K562 (cell line): ENCODE data around the gene TMEM129. TPM values are rescaled to one million over a fixed set of nuclear protein-coding genes. Genes with fewer than 3 reads are reported as not detected.

ENCODE experiments used
- CCNT2 ChIP-seq: IDR thresholded peaks from 2 replicates; pipeline ENCODE4 v1.6.1; 2011; ENCODE audit warnings: borderline replicate concordance, low read depth, mild to moderate bottlenecking, moderate library complexity, mixed read lengths, low read length; ENCODE audit not compliant: insufficient read length; ENCODE audit errors: extremely low read depth
- NCOA2 ChIP-seq, 2 experiments: fragments of 450-650 bp; IDR thresholded peaks; 2 replicates each; pipeline ENCODE4 v1.6.1; 2018; ENCODE audit warnings: mild to moderate bottlenecking in 2 of 2, moderate library complexity in 1 of 2; ENCODE audit not compliant: partially characterized antibody in 2 of 2
- PHB2 ChIP-seq: fragments of 450-650 bp; IDR thresholded peaks from 2 replicates; pipeline ENCODE4 v1.6.1; 2017; ENCODE audit warnings: low read depth
- TAF9B ChIP-seq: fragments of 450-650 bp; IDR thresholded peaks from 2 replicates; pipeline ENCODE4 v1.6.1; 2018; ENCODE audit warnings: mild to moderate bottlenecking; ENCODE audit not compliant: partially characterized antibody
- ZBTB7A ChIP-seq: IDR thresholded peaks from 2 replicates; pipeline ENCODE4 v1.6.1; 2011; ENCODE audit warnings: low read depth, mild to moderate bottlenecking, low read length, moderate library complexity, borderline replicate concordance; ENCODE audit not compliant: control insufficient read depth
- ZC3H4 ChIP-seq: sonication (generic); formaldehyde crosslinking; IDR thresholded peaks from 2 replicates; pipeline ENCODE4 v1.9.0; 2021; ENCODE audit warnings: missing genetic modification reagents, borderline replicate concordance
- ZNF785 ChIP-seq: fragments of 250-450 bp; sonication (Bioruptor Pico); IDR thresholded peaks from 2 replicates; pipeline ENCODE4 v1.4.0; 2020; ENCODE audit warnings: mild to moderate bottlenecking
- polyA plus RNA-seq, 8 experiments: library from polyadenylated mRNA; depleted of rRNA in 4 of 8; stranded (reverse) in 5 of 8; unstranded in 3 of 8; fragments of >200 nt; fragmentation: Nextera tagmentation in 2 of 8; fragmentation: Illumina TruSeq in 1 of 8; extraction: Ambion mirVana in 2 of 8; extraction: Trizol in 1 of 8; gene quantifications; 2 replicates each; pipeline versions ENCODE4 v1.2.1 to v1.2.3, GENCODE V29; 2011 to 2014; ENCODE audit warnings: inconsistent platforms in 1 of 8, missing spikeins in 1 of 8
- total RNA-seq, 7 experiments: library from RNA; depleted of rRNA in 6 of 7; stranded (reverse); fragments of >200 nt in 6 of 7; fragmentation: Illumina TruSeq in 2 of 7; extraction: Trizol in 2 of 7; gene quantifications; 2 replicates each; pipeline versions ENCODE4 v1.2.1 to v1.2.3, GENCODE V29; 2011 to 2021; ENCODE audit warnings: low replicate concordance in 1 of 7
- TF ChIP-seq, protein P1 (sequence below): sonication (generic); formaldehyde crosslinking; IDR thresholded peaks from 2 replicates; pipeline ENCODE4 v1.8.0; 2023; ENCODE audit warnings: mild to moderate bottlenecking, missing genetic modification reagents
- TF ChIP-seq, protein P2 (sequence below), 2 experiments: fragments of 450-650 bp in 1 of 2; sonication (generic) in 1 of 2; formaldehyde crosslinking in 1 of 2; IDR thresholded peaks; 2 replicates each; pipeline versions ENCODE4 v1.7.1 to v1.9.0; 2016 to 2022; ENCODE audit warnings: inconsistent platforms in 1 of 2, mild to moderate bottlenecking in 1 of 2, missing genetic modification reagents in 1 of 2
- TF ChIP-seq, protein P3 (sequence below): fragments of 450-650 bp; IDR thresholded peaks from 2 replicates; pipeline ENCODE4 v1.6.1; 2017; ENCODE audit warnings: antibody characterized with exemption

The TMEM129 gene
- total and polyA plus RNA-seq, 9 of the 15 experiments (the other 6 are each of a cell fraction or from before 2014, with no cell fraction given), result 0.34 to 47.2 (median 18.8) TPM

DNA sequence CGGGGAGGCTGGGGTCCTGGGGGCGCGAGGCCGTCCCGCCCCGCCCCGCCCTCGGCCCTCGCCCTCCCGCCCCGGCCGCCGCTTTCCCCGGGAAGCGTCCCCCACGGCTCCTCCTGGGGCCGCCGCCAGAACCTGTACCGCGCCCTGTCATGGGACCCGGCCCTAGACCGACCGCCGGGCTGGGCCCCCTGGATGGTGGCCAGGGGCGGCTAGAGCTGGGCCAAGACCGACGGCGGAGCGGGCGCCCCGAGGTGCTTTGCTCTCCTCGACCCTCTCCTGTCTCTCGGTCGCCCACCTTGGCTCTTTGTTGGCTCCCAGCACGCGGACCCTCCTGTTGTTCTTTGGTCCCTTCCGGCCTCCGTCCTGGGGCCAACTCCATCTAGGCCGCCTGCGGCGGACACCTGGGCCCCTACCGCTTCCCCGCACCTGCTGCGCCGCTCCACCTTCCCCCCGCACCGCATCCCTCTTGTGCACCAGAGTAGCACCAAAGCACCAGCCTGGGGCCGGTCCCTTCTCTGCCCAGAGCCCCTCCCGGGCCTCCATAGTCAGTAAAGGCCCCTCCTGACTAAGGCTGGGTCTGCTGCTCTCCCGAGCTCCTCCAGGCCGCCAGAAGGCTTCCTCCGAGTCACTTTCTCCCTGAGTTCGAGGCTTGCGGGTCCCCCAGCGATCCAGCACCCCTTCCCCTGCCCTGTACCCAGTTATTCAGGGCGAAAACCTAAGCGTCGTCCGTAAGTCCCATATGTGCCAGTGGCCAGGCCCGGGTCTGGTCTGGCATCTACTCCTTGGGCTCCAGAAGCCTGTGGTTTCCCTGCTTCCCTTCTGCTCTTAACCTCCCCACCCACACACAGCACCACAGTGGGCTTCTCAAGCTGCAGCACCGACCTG is 785 bp upstream of the TMEM129 start (continued):
- TF ChIP-seq, protein P1, sequence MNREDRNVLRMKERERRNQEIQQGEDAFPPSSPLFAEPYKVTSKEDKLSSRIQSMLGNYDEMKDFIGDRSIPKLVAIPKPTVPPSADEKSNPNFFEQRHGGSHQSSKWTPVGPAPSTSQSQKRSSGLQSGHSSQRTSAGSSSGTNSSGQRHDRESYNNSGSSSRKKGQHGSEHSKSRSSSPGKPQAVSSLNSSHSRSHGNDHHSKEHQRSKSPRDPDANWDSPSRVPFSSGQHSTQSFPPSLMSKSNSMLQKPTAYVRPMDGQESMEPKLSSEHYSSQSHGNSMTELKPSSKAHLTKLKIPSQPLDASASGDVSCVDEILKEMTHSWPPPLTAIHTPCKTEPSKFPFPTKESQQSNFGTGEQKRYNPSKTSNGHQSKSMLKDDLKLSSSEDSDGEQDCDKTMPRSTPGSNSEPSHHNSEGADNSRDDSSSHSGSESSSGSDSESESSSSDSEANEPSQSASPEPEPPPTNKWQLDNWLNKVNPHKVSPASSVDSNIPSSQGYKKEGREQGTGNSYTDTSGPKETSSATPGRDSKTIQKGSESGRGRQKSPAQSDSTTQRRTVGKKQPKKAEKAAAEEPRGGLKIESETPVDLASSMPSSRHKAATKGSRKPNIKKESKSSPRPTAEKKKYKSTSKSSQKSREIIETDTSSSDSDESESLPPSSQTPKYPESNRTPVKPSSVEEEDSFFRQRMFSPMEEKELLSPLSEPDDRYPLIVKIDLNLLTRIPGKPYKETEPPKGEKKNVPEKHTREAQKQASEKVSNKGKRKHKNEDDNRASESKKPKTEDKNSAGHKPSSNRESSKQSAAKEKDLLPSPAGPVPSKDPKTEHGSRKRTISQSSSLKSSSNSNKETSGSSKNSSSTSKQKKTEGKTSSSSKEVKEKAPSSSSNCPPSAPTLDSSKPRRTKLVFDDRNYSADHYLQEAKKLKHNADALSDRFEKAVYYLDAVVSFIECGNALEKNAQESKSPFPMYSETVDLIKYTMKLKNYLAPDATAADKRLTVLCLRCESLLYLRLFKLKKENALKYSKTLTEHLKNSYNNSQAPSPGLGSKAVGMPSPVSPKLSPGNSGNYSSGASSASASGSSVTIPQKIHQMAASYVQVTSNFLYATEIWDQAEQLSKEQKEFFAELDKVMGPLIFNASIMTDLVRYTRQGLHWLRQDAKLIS (CRISPR knock-in tag), result peak; percentile 67; the same call in 1 of the 2 replicates
- TF ChIP-seq ZNF785 (CRISPR knock-in tag) (no peak), ZBTB7A (peak; percentile 2; the same call in 1 of the 2 replicates), ZC3H4 (no peak), CCNT2 (no peak), TAF9B (no peak), NCOA2 (IDR thresholded peaks at IDR 0.05; ENCODE audit: partially characterized antibody in 2 of 2) (no peak), PHB2 (no peak)
- TF ChIP-seq, protein P2, sequence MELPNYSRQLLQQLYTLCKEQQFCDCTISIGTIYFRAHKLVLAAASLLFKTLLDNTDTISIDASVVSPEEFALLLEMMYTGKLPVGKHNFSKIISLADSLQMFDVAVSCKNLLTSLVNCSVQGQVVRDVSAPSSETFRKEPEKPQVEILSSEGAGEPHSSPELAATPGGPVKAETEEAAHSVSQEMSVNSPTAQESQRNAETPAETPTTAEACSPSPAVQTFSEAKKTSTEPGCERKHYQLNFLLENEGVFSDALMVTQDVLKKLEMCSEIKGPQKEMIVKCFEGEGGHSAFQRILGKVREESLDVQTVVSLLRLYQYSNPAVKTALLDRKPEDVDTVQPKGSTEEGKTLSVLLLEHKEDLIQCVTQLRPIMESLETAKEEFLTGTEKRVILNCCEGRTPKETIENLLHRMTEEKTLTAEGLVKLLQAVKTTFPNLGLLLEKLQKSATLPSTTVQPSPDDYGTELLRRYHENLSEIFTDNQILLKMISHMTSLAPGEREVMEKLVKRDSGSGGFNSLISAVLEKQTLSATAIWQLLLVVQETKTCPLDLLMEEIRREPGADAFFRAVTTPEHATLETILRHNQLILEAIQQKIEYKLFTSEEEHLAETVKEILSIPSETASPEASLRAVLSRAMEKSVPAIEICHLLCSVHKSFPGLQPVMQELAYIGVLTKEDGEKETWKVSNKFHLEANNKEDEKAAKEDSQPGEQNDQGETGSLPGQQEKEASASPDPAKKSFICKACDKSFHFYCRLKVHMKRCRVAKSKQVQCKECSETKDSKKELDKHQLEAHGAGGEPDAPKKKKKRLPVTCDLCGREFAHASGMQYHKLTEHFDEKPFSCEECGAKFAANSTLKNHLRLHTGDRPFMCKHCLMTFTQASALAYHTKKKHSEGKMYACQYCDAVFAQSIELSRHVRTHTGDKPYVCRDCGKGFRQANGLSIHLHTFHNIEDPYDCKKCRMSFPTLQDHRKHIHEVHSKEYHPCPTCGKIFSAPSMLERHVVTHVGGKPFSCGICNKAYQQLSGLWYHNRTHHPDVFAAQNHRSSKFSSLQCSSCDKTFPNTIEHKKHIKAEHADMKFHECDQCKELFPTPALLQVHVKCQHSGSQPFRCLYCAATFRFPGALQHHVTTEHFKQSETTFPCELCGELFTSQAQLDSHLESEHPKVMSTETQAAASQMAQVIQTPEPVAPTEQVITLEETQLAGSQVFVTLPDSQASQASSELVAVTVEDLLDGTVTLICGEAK (IDR thresholded peaks at IDR 0.05), result peak; percentile 22; the same call in 1 of the 2 replicates
- TF ChIP-seq, protein P2 (CRISPR knock-in tag; IDR thresholded peaks at IDR 0.05), result no peak
- TF ChIP-seq, protein P3, sequence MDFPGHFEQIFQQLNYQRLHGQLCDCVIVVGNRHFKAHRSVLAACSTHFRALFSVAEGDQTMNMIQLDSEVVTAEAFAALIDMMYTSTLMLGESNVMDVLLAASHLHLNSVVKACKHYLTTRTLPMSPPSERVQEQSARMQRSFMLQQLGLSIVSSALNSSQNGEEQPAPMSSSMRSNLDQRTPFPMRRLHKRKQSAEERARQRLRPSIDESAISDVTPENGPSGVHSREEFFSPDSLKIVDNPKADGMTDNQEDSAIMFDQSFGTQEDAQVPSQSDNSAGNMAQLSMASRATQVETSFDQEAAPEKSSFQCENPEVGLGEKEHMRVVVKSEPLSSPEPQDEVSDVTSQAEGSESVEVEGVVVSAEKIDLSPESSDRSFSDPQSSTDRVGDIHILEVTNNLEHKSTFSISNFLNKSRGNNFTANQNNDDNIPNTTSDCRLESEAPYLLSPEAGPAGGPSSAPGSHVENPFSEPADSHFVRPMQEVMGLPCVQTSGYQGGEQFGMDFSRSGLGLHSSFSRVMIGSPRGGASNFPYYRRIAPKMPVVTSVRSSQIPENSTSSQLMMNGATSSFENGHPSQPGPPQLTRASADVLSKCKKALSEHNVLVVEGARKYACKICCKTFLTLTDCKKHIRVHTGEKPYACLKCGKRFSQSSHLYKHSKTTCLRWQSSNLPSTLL, result no peak
